IMR-90 (cell line): Measurements from ENCODE around the gene ALPK3. TPM values are rescaled to one million over a fixed set of nuclear protein-coding genes. Genes with fewer than 3 reads are reported as not detected.

Experiments used
- ATAC-seq: fragments of 200-7000 bp; cut with Tn5 transposase; 2 replicates; pipeline ENCODE4 v1.9.1; 2020; ENCODE audit warnings: low read depth, mild to moderate bottlenecking, moderate library complexity
- BruUV-seq: library from RNA; stranded (reverse); fragments of 400-500 nt; replicated peaks from 2 replicates; lab custom pipeline; 2021; lab: Mats Ljungman, UMichigan
- CTCF ChIA-PET: fragments of 300-600 bp; formaldehyde crosslinking; extraction: SDS; loops from one replicate; lab custom pipeline; 2021; ENCODE audit warnings: antibody characterized with exemption; lab: Yijun Ruan, JAX
- POLR2A ChIA-PET: fragments of 300-600 bp; sonication (Branson Sonifier 250); formaldehyde crosslinking; loops from one replicate; lab custom pipeline; 2022; ENCODE audit warnings: antibody characterized with exemption; ENCODE audit not compliant: unreplicated experiment; lab: Charles Lee
- DNase-seq: peaks from one replicate; pipeline ENCODE4 v3.0.0; 2013
- H2AFZ ChIP-seq: replicated peaks from 2 replicates; pipeline ENCODE3; 2013; ENCODE audit warnings: low read length, mild to moderate bottlenecking; ENCODE audit not compliant: poor library complexity
- H2AK5ac ChIP-seq: 2 replicates; pipeline ENCODE4 v1.6.1; 2013; ENCODE audit warnings: low read depth, low read length, inconsistent platforms
- H2AK9ac ChIP-seq: replicated peaks from 2 replicates; pipeline ENCODE3; 2013; ENCODE audit warnings: mild to moderate bottlenecking, low read depth, low read length, moderate library complexity; ENCODE audit not compliant: poor library complexity
- H2BK120ac ChIP-seq: 2 replicates; pipeline ENCODE4 v1.6.1; 2013; ENCODE audit warnings: low read depth, low read length, inconsistent platforms
- H2BK15ac ChIP-seq: 3 replicates; pipeline ENCODE4 v1.6.1; 2013; ENCODE audit warnings: low read depth, low read length, inconsistent platforms
- H2BK20ac ChIP-seq: 2 replicates; pipeline ENCODE4 v1.6.1; 2013; ENCODE audit warnings: low read depth, mild to moderate bottlenecking, inconsistent platforms, low read length, moderate library complexity
- H2BK5ac ChIP-seq: 2 replicates; pipeline ENCODE4 v1.6.1; 2013; ENCODE audit warnings: mild to moderate bottlenecking, low read depth, low read length, inconsistent platforms; ENCODE audit not compliant: poor library complexity, severe bottlenecking
- H3K14ac ChIP-seq: replicated peaks from 2 replicates; pipeline ENCODE4 v1.6.1; 2013; ENCODE audit warnings: low read depth, low read length, inconsistent platforms
- H3K18ac ChIP-seq: 2 replicates; pipeline ENCODE4 v1.6.1; 2013; ENCODE audit warnings: low read depth, low read length, control low read depth
- H3K23ac ChIP-seq: 2 replicates; pipeline ENCODE4 v1.6.1; 2013; ENCODE audit warnings: low read depth, low read length, inconsistent platforms
- H3K27ac ChIP-seq: 2 replicates; pipeline ENCODE4 v1.5.1; 2013; ENCODE audit warnings: mild to moderate bottlenecking, control low read depth, low read length; ENCODE audit not compliant: insufficient read depth
- H3K27me3 ChIP-seq: 2 replicates; pipeline ENCODE4 v1.6.1; 2013; ENCODE audit warnings: low read length; ENCODE audit not compliant: control insufficient read depth, insufficient read depth
- H3K36me3 ChIP-seq: 2 replicates; pipeline ENCODE4 v1.6.1; 2013; ENCODE audit warnings: low read length, mixed read lengths; ENCODE audit not compliant: control insufficient read depth, insufficient read depth
- H3K4ac ChIP-seq: 2 replicates; pipeline ENCODE4 v1.6.1; 2013; ENCODE audit warnings: low read depth, low read length, inconsistent platforms
- H3K4me1 ChIP-seq: 2 replicates; pipeline ENCODE4 v1.6.1; 2013; ENCODE audit warnings: low read length, mixed read lengths; ENCODE audit not compliant: control insufficient read depth, insufficient read depth
- H3K4me2 ChIP-seq: 2 replicates; pipeline ENCODE4 v1.6.1; 2013; ENCODE audit warnings: low read depth, mild to moderate bottlenecking, control low read depth, low read length, moderate library complexity
- H3K4me3 ChIP-seq: 2 replicates; pipeline ENCODE4 v1.5.1; 2013; ENCODE audit warnings: low read depth, mild to moderate bottlenecking, control low read depth, low read length, moderate library complexity; ENCODE audit not compliant: insufficient read depth
- H3K56ac ChIP-seq: 2 replicates; pipeline ENCODE4 v1.6.1; 2013; ENCODE audit warnings: low read length, inconsistent platforms; ENCODE audit not compliant: insufficient read depth; ENCODE audit errors: extremely low read depth
- H3K79me1 ChIP-seq, 2 experiments: 2 replicates each; pipeline ENCODE4 v1.6.1; 2013; ENCODE audit warnings: low read length in 2 of 2, inconsistent platforms in 1 of 2, low read depth in 1 of 2
- H3K9ac ChIP-seq: 2 replicates; pipeline ENCODE4 v1.6.1; 2013; ENCODE audit warnings: low read depth, low read length, control low read depth
- H3K9me1 ChIP-seq: 2 replicates; pipeline ENCODE4 v1.6.1; 2013; ENCODE audit warnings: low read length, inconsistent platforms; ENCODE audit not compliant: insufficient read depth
- H3K9me3 ChIP-seq: 2 replicates; pipeline ENCODE4 v1.6.1; 2013; ENCODE audit warnings: low read length; ENCODE audit not compliant: control insufficient read depth, insufficient read depth
- H4K20me1 ChIP-seq: 2 replicates; pipeline ENCODE4 v1.6.1; 2013; ENCODE audit warnings: low read length, inconsistent platforms; ENCODE audit not compliant: insufficient read depth
- H4K5ac ChIP-seq: 2 replicates; pipeline ENCODE4 v1.6.1; 2013; ENCODE audit warnings: mild to moderate bottlenecking, low read depth, low read length, control low read depth
- H4K8ac ChIP-seq, 2 experiments: 2 replicates each; pipeline ENCODE4 v1.6.1; 2013; ENCODE audit warnings: low read depth in 2 of 2, low read length in 2 of 2, control low read depth in 1 of 2, inconsistent platforms in 1 of 2
- H4K91ac ChIP-seq: 2 replicates; pipeline ENCODE4 v1.6.1; 2013; ENCODE audit warnings: low read depth, low read length, inconsistent platforms; ENCODE audit not compliant: insufficient read depth
- CEBPB ChIP-seq: IDR thresholded peaks from 2 replicates; pipeline ENCODE4 v1.6.1; 2012; ENCODE audit warnings: low read depth, low read length, improper control_type of control experiment
- MAZ ChIP-seq: IDR thresholded peaks from 2 replicates; pipeline ENCODE4 v1.6.1; 2012; ENCODE audit warnings: low read depth, mild to moderate bottlenecking, low read length, improper control_type of control experiment, moderate library complexity, borderline replicate concordance
- MXI1 ChIP-seq: IDR thresholded peaks from 2 replicates; pipeline ENCODE4 v1.6.1; 2012; ENCODE audit warnings: low read depth, mild to moderate bottlenecking, low read length, moderate library complexity, borderline replicate concordance
- NFE2L2 ChIP-seq: fragments of 150-350 bp; IDR thresholded peaks from 2 replicates; pipeline ENCODE4 v1.6.1; 2016; ENCODE audit warnings: low read depth, mild to moderate bottlenecking, low read length
- RFX5 ChIP-seq: IDR thresholded peaks from 2 replicates; pipeline ENCODE4 v1.8.0; 2012; ENCODE audit warnings: low read depth, mild to moderate bottlenecking, low read length, moderate library complexity
- WGBS, 2 experiments: methylation state at CpG; one replicate each; pipeline versions ENCODE4 v1.1.5 to v1.1.7; 2013; ENCODE audit warnings: missing lambda C conversion rate in 2 of 2; ENCODE audit not compliant: insufficient read length in 1 of 2; ENCODE audit errors: extremely low coverage in 2 of 2; 5-methylcytosine and 5-hydroxymethylcytosine counted together
- dilution Hi-C: fragments of 300-500 bp; cut with HindIII; formaldehyde crosslinking; loops from one replicate; pipeline ENCODE4 v1.14.3; 2018; ENCODE audit warnings: low sequenced_read_pairs; ENCODE audit not compliant: unreplicated experiment
- in situ Hi-C: fragments of 300-500 bp; cut with MboI; formaldehyde crosslinking; loops from 3 replicates; pipeline ENCODE4 v1.14.3; 2019; ENCODE audit warnings: low sequenced_read_pairs, inconsistent platforms, mixed read lengths
- intact Hi-C: fragments of 100-400 bp; cut with micrococcal nuclease; formaldehyde crosslinking; loops from 2 replicates; pipeline ENCODE4 v1.10.0; 2022
- polyA plus RNA-seq, 3 experiments: library from polyadenylated mRNA; depleted of rRNA; stranded (reverse); fragments of >200 nt; gene quantifications; 2 replicates each; pipeline ENCODE4 v1.2.3, GENCODE V29; 2012; ENCODE audit warnings: low replicate concordance in 1 of 3
- total RNA-seq: library from RNA; depleted of rRNA; stranded (reverse); fragments of >200 nt; gene quantifications from 2 replicates; pipeline ENCODE4 v1.2.3, GENCODE V29; 2012

The ALPK3 gene
- total and polyA plus RNA-seq, 2 of the 4 experiments (the other 2 are of a cell fraction), result under 0.01 to 0.26 TPM

DNA sequence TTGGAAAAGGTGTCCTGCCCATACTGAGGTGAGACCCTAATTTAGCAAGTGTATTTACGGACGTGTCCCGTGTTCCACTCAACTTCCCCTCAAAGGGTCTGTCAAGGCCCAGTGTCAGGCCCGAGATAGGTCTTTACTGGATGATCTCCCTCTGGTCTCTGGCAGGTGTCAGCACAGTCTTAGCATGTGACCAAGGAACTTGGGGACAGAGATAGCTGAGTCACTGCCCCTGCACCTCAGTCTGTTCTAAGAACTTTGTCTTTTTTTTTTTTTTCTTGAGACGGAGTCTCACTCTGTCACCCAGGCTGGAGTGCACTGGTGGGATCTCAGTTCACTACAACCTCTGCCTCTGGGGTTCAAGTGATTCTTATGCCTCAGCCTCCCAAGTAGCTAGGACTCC lies 32.1 kb upstream of the ALPK3 start:
- Histone ChIP-seq H3K4me3 (no peak overlapping the region), H3K36me3 (peaks cover 37% of the 10 kb centered on the region), H3K27me3 (no peaks in the 10 kb centered on the region), H3K4me2 (no peak overlapping the region), H3K14ac (no peak overlapping the region), H3K23ac (no peak overlapping the region), H4K8ac (no peak overlapping the region), H2AK9ac (no peak overlapping the region), H3K18ac (no peak overlapping the region), H4K5ac (no peak overlapping the region), H3K4ac (no peak overlapping the region), H3K9me1 (peaks cover 13% of the 10 kb centered on the region), H3K9me3 (no peaks in the 10 kb centered on the region), H4K20me1 (peaks cover 45% of the 10 kb centered on the region), H2BK15ac (no peak overlapping the region), H2BK20ac (no peak overlapping the region), H3K79me1 (peaks cover 31 to 91% of the 10 kb centered on the region in 2 experiments), H2BK5ac (no peak overlapping the region), H2AFZ (no peak overlapping the region), H3K9ac (no peak overlapping the region), H3K56ac (no peak overlapping the region), H4K91ac (no peak overlapping the region), H2AK5ac (no peak overlapping the region), H3K27ac (no peak overlapping the region), H2BK120ac (no peak overlapping the region), H3K4me1 (peaks cover 6% of the 10 kb centered on the region)
- ChIA-PET POLR2A (no interaction called here), CTCF (no interaction called here)
- no CpG with 5 or more reads among the region's 5 CpGs for WGBS, 2 experiments
- TF ChIP-seq CEBPB, result no peak
- TF ChIP-seq MXI1, result no peak
- TF ChIP-seq NFE2L2, result no peak
- TF ChIP-seq RFX5, result no peak
- no peak for TF ChIP-seq MAZ
- DNase-seq (no peak), ATAC-seq (no peak)
- intact Hi-C loops, result no loop called here
- dilution Hi-C loops, result no loop called here
- in situ Hi-C loops, result no loop called here
- no TSS peak for BruUV-seq
